PC-3 (cell line): Measurements from ENCODE around the gene ESYT2. TPM values are rescaled to one million over a fixed set of nuclear protein-coding genes. Genes with fewer than 3 reads are reported as not detected.

ENCODE experiments used
- ATAC-seq: fragments of 200-7000 bp; cut with Tn5 transposase; 2 replicates; pipeline ENCODE4 v1.9.1; 2020; ENCODE audit warnings: mild to moderate bottlenecking, moderate library complexity
- BruUV-seq: library from RNA; stranded (reverse); fragments of 400-500 nt; replicated peaks from 2 replicates; lab custom pipeline; 2021; lab: Mats Ljungman, UMichigan
- CTCF ChIA-PET: fragments of 300-600 bp; sonication (Branson Sonifier 250); formaldehyde crosslinking; loops from one replicate; lab custom pipeline; 2022; ENCODE audit warnings: antibody characterized with exemption; lab: Charles Lee
- POLR2A ChIA-PET: fragments of 300-600 bp; sonication (Branson Sonifier 250); formaldehyde crosslinking; loops from one replicate; lab custom pipeline; 2022; ENCODE audit warnings: antibody characterized with exemption; ENCODE audit not compliant: unreplicated experiment; lab: Charles Lee
- DNase-seq: peaks from one replicate; pipeline ENCODE4 v3.0.0-alpha.2; 2015
- H2AFZ ChIP-seq: fragments of 300-600 bp; sonication (generic); 2 replicates; pipeline ENCODE4 v1.6.0; 2016; ENCODE audit warnings: antibody characterized with exemption, low read length
- H3F3A ChIP-seq: fragments of 300-600 bp; sonication (generic); one replicate; pipeline ENCODE4 v1.6.0; 2017; ENCODE audit warnings: antibody characterized with exemption, low read length, control low read depth, mild to moderate bottlenecking; ENCODE audit not compliant: unreplicated experiment
- H3K27ac ChIP-seq: fragments of 300-600 bp; sonication (generic); 2 replicates; pipeline ENCODE4 v1.5.1; 2016; ENCODE audit warnings: mild to moderate bottlenecking, low read length
- H3K27me3 ChIP-seq: fragments of 300-600 bp; sonication (generic); 2 replicates; pipeline ENCODE4 v1.6.1; 2016; ENCODE audit warnings: low read length, mixed read lengths
- H3K36me3 ChIP-seq: fragments of 300-600 bp; sonication (generic); 2 replicates; pipeline ENCODE4 v1.6.1; 2016; ENCODE audit warnings: low read depth, mixed run types, low read length, mixed read lengths
- H3K4me1 ChIP-seq: fragments of 300-600 bp; sonication (generic); 2 replicates; pipeline ENCODE4 v1.5.1; 2016; ENCODE audit warnings: low read length; ENCODE audit not compliant: insufficient read depth
- H3K4me2 ChIP-seq: fragments of 300-600 bp; sonication (generic); 2 replicates; pipeline ENCODE4 v1.6.0; 2016; ENCODE audit warnings: low read length
- H3K4me3 ChIP-seq: fragments of 300-600 bp; sonication (generic); 2 replicates; pipeline ENCODE4 v1.5.1; 2016; ENCODE audit warnings: mild to moderate bottlenecking, low read length, mixed read lengths
- H3K79me2 ChIP-seq: fragments of 300-600 bp; sonication (generic); 2 replicates; pipeline ENCODE4 v1.6.1; 2017; ENCODE audit warnings: low read length, mixed read lengths
- H3K9ac ChIP-seq: fragments of 300-600 bp; sonication (generic); 2 replicates; pipeline ENCODE4 v1.6.0; 2016; ENCODE audit warnings: mild to moderate bottlenecking, low read length
- H3K9me2 ChIP-seq: fragments of 300-600 bp; sonication (generic); replicated peaks from 2 replicates; pipeline ENCODE4 v1.6.1; 2016; ENCODE audit warnings: mixed run types, low read length, mixed read lengths
- H3K9me3 ChIP-seq: fragments of 300-600 bp; sonication (generic); 2 replicates; pipeline ENCODE4 v1.6.1; 2016; ENCODE audit warnings: low read length, mixed read lengths
- H4K20me1 ChIP-seq: fragments of 300-600 bp; sonication (generic); 2 replicates; pipeline ENCODE4 v1.6.1; 2016; ENCODE audit warnings: low read length, mixed read lengths
- EZH2 ChIP-seq: fragments of 300-600 bp; sonication (generic); IDR thresholded peaks from one replicate; pipeline ENCODE4 v1.6.1; 2017; ENCODE audit warnings: antibody characterized with exemption, mild to moderate bottlenecking, low read length; ENCODE audit not compliant: unreplicated experiment
- EZH2phosphoT487 ChIP-seq: fragments of 300-600 bp; sonication (generic); IDR thresholded peaks from 2 replicates; pipeline ENCODE4 v1.6.1; 2018; ENCODE audit warnings: mild to moderate bottlenecking, antibody characterized with exemption, low read length, borderline replicate concordance
- intact Hi-C: fragments of 100-400 bp; cut with micrococcal nuclease; formaldehyde crosslinking; loops from 2 replicates; pipeline ENCODE4 v1.9.0; 2023
- total RNA-seq: library from RNA; depleted of rRNA; stranded (reverse); fragments of >200 nt; gene quantifications from 2 replicates; pipeline ENCODE4 v1.2.3, GENCODE V29; 2014
- TF ChIP-seq, protein P1 (sequence below): fragments of 300-600 bp; sonication (generic); conservative IDR thresholded peaks from 2 replicates; pipeline ENCODE4 v1.5.1; 2017; ENCODE audit warnings: antibody characterized with exemption, low read depth, mild to moderate bottlenecking, low read length

Gene ESYT2
- total RNA-seq, 1 experiment from 2014 or later, result 76.1 TPM

DNA sequence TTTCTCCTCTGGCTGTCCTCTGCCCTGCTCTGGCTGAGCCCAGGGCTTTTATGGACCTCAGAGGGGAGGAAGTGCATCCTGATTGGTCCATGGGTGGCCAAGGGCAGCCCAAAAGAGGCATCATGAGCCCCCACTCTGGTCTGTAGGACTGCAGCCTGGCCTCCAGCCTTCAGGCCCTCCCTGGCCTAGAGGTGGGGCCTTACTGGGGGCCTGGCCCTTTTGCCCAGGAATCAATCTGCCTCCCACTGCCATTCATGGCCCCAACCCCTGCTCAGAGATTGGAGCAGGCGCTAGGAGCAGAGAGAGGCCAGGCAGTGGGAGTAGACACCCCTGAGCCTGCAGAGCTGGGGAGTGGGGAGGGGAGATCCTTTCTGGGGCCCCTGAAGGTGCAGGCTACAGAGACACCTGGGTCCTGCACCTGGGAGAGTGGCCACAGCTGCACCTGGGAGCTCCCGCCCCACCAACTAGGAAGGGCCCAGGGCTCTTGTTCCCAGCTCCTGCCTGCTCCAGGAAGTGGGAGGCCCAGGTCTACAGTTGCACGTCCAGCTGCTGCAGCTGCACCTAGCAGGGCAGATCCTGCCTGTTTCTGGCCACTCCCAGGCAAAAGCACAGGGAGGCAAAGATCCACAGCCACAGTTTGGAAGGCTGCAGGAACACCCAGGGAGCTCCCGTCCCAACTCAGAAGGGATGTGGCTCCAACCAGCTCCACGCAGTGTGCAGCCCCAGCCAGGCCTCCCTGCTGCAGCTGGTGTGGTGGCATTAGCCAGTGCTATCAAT is 20.6 kb upstream of the ESYT2 start:
- no peaks in the 10 kb centered on the region for H4K20me1 ChIP-seq
- no TSS peak for BruUV-seq
- no peak overlapping the region for H3K4me2 ChIP-seq
- H3K9me3 ChIP-seq, result 0 out of 2 replicates have a peak, but pooled peaks cover 4% of the 10 kb centered on the region
- TF ChIP-seq, protein P1, sequence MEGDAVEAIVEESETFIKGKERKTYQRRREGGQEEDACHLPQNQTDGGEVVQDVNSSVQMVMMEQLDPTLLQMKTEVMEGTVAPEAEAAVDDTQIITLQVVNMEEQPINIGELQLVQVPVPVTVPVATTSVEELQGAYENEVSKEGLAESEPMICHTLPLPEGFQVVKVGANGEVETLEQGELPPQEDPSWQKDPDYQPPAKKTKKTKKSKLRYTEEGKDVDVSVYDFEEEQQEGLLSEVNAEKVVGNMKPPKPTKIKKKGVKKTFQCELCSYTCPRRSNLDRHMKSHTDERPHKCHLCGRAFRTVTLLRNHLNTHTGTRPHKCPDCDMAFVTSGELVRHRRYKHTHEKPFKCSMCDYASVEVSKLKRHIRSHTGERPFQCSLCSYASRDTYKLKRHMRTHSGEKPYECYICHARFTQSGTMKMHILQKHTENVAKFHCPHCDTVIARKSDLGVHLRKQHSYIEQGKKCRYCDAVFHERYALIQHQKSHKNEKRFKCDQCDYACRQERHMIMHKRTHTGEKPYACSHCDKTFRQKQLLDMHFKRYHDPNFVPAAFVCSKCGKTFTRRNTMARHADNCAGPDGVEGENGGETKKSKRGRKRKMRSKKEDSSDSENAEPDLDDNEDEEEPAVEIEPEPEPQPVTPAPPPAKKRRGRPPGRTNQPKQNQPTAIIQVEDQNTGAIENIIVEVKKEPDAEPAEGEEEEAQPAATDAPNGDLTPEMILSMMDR, result no peak
- TF ChIP-seq EZH2 (no peak), EZH2phosphoT487 (no peak)
- H3K27me3 ChIP-seq, result no peaks in the 10 kb centered on the region
- no peak for DNase-seq
- ChIA-PET POLR2A (interaction anchor here (0.6 kb wide), 2 partner anchors 21 to 96 kb away, joined by 3 to 10 read pairs; no protein-coding TSS in a partner anchor), CTCF (no interaction called here)
- no peak overlapping the region for H3K4me3 ChIP-seq
- H3K27ac ChIP-seq, result no peak overlapping the region
- H3F3A ChIP-seq, result no peaks in the 10 kb centered on the region
- no peak overlapping the region for H3K9ac ChIP-seq
- H2AFZ ChIP-seq, result no peak overlapping the region
- H3K4me1 ChIP-seq, result no peaks in the 10 kb centered on the region; the same call in 1 of the 2 replicates
- H3K9me2 ChIP-seq, result no peaks in the 10 kb centered on the region
- no peak; the same call in 1 of the 2 replicates for ATAC-seq
- no peaks in the 10 kb centered on the region for H3K79me2 ChIP-seq
- intact Hi-C loops, result no loop called here
- H3K36me3 ChIP-seq, result no peaks in the 10 kb centered on the region

DNA sequence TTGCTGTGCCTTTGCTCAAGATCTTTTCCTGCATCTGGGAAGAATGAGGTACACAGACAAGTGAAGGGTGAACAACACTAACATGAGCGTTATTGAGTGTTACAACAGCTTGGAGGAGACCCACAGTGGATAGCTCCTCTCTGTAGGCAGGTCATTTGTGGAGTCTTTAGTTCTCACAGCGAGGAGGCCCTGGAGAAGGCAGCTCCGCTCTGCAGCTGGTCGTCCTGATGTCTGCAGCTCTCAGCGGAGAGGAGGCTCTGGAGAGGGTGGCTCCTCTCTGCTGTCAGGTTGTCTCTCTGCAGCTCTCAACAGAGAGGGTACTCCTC is 20.1 kb upstream of the ESYT2 start:
- DNase-seq (no peak), ATAC-seq (no peak)
- TF ChIP-seq EZH2phosphoT487 (no peak), EZH2 (no peak)
- TF ChIP-seq, protein P1, result no peak
- no peak overlapping the region for H3K4me3 ChIP-seq
- H3K27me3 ChIP-seq, result no peaks in the 10 kb centered on the region
- no TSS peak for BruUV-seq
- H3K4me1 ChIP-seq, result no peaks in the 10 kb centered on the region; the same call in 1 of the 2 replicates
- no peak overlapping the region for H2AFZ ChIP-seq
- H4K20me1 ChIP-seq, result no peaks in the 10 kb centered on the region
- no peaks in the 10 kb centered on the region for H3K9me2 ChIP-seq
- CTCF ChIA-PET, result no interaction called here
- H3F3A ChIP-seq, result no peaks in the 10 kb centered on the region
- intact Hi-C loops, result no loop called here
- no peaks in the 10 kb centered on the region for H3K79me2 ChIP-seq
- H3K36me3 ChIP-seq, result no peaks in the 10 kb centered on the region
- no peak overlapping the region for H3K4me2 ChIP-seq
- H3K9ac ChIP-seq, result no peak overlapping the region
- H3K27ac ChIP-seq, result no peak overlapping the region
- H3K9me3 ChIP-seq, result 0 out of 2 replicates have a peak, but pooled peaks cover 4% of the 10 kb centered on the region
- POLR2A ChIA-PET, result interaction anchor here (0.6 kb wide), 1 partner anchor 96 kb away, joined by 3 read pairs; no protein-coding TSS in a partner anchor

DNA sequence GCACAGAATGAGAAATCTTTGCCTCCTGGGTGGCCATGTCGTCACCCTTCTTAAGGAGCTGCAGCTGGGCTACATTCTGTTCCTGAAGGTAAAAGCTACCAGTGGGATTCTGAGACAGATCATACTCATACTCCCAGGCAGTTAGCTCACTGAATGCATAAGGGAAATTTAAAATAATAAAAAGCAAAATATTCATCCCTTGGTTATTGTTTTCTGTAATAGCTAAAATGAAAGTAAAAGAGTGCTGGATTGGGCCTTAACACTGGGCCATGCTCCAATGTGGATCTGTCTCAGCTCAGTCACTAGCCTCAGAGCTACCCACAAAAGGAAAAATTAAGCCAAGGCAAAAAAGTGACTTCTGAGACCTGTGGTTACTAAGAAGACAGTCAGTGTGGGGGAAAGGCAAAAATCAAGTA is 18.1 kb upstream of the ESYT2 start:
- Histone ChIP-seq H2AFZ (no peak overlapping the region), H3K4me2 (no peak overlapping the region), H3K79me2 (no peaks in the 10 kb centered on the region), H4K20me1 (no peaks in the 10 kb centered on the region), H3F3A (no peaks in the 10 kb centered on the region), H3K27ac (no peak overlapping the region), H3K9me3 (0 out of 2 replicates have a peak, but pooled peaks cover 4% of the 10 kb centered on the region), H3K36me3 (no peaks in the 10 kb centered on the region), H3K27me3 (no peaks in the 10 kb centered on the region), H3K4me3 (no peak overlapping the region), H3K9ac (no peak overlapping the region), H3K4me1 (no peaks in the 10 kb centered on the region), H3K9me2 (no peaks in the 10 kb centered on the region)
- ATAC-seq (no peak), DNase-seq (no peak)
- no peak for TF ChIP-seq EZH2phosphoT487
- TF ChIP-seq EZH2, result no peak
- TF ChIP-seq, protein P1, result no peak
- intact Hi-C loops, result no loop called here
- CTCF ChIA-PET, result no interaction called here
- BruUV-seq, result no TSS peak
- POLR2A ChIA-PET, result no interaction called here
